ENCODE results near the gene LY6G5B.

- TF ChIP-seq, protein P1, sequence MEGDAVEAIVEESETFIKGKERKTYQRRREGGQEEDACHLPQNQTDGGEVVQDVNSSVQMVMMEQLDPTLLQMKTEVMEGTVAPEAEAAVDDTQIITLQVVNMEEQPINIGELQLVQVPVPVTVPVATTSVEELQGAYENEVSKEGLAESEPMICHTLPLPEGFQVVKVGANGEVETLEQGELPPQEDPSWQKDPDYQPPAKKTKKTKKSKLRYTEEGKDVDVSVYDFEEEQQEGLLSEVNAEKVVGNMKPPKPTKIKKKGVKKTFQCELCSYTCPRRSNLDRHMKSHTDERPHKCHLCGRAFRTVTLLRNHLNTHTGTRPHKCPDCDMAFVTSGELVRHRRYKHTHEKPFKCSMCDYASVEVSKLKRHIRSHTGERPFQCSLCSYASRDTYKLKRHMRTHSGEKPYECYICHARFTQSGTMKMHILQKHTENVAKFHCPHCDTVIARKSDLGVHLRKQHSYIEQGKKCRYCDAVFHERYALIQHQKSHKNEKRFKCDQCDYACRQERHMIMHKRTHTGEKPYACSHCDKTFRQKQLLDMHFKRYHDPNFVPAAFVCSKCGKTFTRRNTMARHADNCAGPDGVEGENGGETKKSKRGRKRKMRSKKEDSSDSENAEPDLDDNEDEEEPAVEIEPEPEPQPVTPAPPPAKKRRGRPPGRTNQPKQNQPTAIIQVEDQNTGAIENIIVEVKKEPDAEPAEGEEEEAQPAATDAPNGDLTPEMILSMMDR (IDR thresholded peaks at IDR 0.05), result no peak
- TF ChIP-seq POLR2AphosphoS5 (IDR thresholded peaks at IDR 0.05), result no peak
Observed at GRCh38 chr6:31634969-31635575, 34.7 kb upstream of the LY6G5B start.

All from upper lobe of left lung (tissue), 4 donors.